ENCODE data around the gene CRAMP1. TPM values are rescaled to one million over a fixed set of nuclear protein-coding genes. Genes with fewer than 3 reads are reported as not detected.

The CRAMP1 gene
- total and polyA plus RNA-seq, 3 experiments from 2014 or later: 3.0 to 24.3 (median 22.1) TPM

DNA sequence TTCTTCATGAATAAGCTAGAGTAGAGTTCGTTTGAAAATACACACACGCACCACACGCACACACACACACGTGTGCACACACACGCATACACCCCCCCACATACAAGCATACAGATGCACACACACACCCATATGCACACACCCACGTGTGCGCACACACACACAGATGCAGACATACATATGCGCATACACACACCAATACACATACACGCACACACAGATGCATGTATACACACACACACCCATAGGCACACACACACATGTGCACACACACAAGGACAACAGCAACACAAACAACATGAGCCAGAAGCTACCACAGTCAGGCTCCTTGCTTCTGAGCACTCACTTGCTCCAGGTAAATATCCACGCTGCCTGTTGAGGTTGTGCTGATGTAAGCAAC, 5.4 kb upstream of the CRAMP1 start:
- peaks cover 4 to 14% (median 8%) of the 10 kb centered on the region in 3 donors for H3K4me1 Mint-ChIP-seq
- peaks cover 0 to under 1% of the 10 kb centered on the region in 2 donors for H3K27me3 Mint-ChIP-seq
- Histone ChIP-seq H3K36me3 (ENCODE audit: insufficient read depth, low read length) (no peaks in the 10 kb centered on the region), H3K27me3 (ENCODE audit: insufficient read depth, low read length, poor library complexity, severe bottlenecking) (no peaks in the 10 kb centered on the region), H3K9me3 (ENCODE audit: low read length) (no peaks in the 10 kb centered on the region), H3K4me3 (ENCODE audit: low read length) (no peak overlapping the region), H3K27ac (ENCODE audit: low read depth, low read length) (no peak overlapping the region), H3K4me1 (ENCODE audit: insufficient read depth, low read length) (peaks cover 11% of the 10 kb centered on the region)
- peaks cover 1 to 5% (median 1%) of the 10 kb centered on the region in 5 donors for H3K9me3 Mint-ChIP-seq
- CTCF ChIA-PET: no interaction called here
- no peak overlapping the region for H3K4me3 Mint-ChIP-seq
- H3K36me3 Mint-ChIP-seq: peaks cover 0 to 3% (median 1%) of the 10 kb centered on the region in 3 donors
- DNase-seq: no peak
- peak overlapping the region in 2 of 8 donors; percentile 19 to 44 for H3K27ac Mint-ChIP-seq
- POLR2A ChIA-PET: no interaction called here

DNA sequence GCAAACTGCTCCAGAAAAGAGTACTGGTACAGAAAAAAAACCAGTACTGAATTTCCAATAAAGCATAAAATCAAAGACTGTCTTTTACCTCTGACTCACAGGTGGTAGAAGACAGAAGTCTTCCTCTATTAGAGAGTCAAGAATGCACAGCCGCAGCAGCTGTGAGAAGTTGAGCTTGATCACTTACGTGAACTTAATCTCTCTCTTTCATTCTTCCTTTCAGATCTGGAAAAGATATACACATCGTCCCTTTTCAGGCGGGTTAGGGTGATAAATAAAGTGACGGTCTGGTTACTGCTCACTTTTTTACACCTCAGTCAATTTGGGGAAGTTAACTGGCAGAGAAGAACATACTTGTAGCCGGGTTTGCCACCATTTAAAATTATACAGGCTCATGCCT, 4.2 kb upstream of the CRAMP1 start:
- DNase-seq: no peak
- no peaks in the 10 kb centered on the region for H3K27me3 ChIP-seq (ENCODE audit: insufficient read depth, low read length, poor library complexity, severe bottlenecking)
- H3K36me3 Mint-ChIP-seq: peaks cover 0 to 4% (median 3%) of the 10 kb centered on the region in 3 donors
- H3K27ac ChIP-seq (ENCODE audit: low read depth, low read length): no peak overlapping the region
- peak overlapping the region in 1 of 7 donors; percentile 60 for H3K4me3 Mint-ChIP-seq
- H3K27ac Mint-ChIP-seq: peak overlapping the region in 1 of 8 donors; percentile 47
- H3K9me3 ChIP-seq (ENCODE audit: low read length): no peaks in the 10 kb centered on the region
- peaks cover 15% of the 10 kb centered on the region for H3K4me1 ChIP-seq (ENCODE audit: insufficient read depth, low read length)
- ChIA-PET POLR2A (no interaction called here), CTCF (no interaction called here)
- H3K4me3 ChIP-seq (ENCODE audit: low read length): no peak overlapping the region
- H3K27me3 Mint-ChIP-seq: peaks cover 0 to 4% of the 10 kb centered on the region in 2 donors
- peaks cover 10 to 19% (median 14%) of the 10 kb centered on the region in 3 donors for H3K4me1 Mint-ChIP-seq
- no peaks in the 10 kb centered on the region for H3K36me3 ChIP-seq (ENCODE audit: insufficient read depth, low read length)
- peaks cover 3 to 7% (median 4%) of the 10 kb centered on the region in 5 donors for H3K9me3 Mint-ChIP-seq

DNA sequence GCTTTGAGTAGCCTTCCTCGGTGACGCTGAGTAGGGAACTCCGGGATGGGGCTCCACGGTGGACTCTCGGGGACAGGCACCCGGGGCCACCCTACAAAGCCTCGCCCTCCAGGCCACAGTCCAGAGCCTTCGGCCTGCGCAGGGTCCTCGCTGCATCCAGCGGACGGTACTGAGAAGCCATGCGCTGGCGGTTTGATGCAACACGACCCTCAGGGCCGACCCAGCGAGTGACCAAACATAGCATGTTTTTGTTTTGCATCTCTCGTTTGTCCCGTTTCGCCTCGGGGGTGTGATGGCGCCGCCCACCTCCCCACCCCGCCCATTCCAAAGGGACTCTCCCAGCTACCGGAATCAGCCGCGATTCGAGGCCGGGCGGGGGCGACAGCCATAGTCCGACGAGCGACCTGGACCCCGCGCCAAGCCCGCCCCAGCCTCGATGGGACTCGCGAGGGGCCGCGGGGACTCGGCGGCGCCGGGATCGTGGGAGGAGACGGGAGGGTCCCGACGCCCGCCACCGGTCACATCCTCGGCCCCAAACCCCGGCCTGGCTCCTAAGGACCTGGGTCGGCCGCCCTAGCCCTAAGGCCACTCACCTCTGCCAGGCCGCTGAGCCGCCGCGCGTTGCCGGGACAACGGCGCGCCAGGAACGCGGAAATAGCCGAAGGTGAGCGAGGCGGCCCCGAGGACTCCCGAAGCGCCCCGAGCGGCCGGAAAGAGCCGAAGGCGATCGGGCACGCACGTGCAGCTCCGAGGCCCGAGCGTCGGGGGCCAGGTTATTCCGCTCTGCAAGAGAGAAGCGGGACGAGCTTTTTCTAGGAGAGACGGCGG, 1.9 kb upstream of the CRAMP1 start:
- CTCF ChIA-PET: interaction anchor here (2.2 kb wide), 1 partner anchor 95 kb away, joined by 8 read pairs; the partner anchor contains the start of gene MAPK8IP3
- Mint-ChIP-seq H3K27me3 (peaks cover 10 to 15% of the 10 kb centered on the region in 2 donors), H3K27ac (peak overlapping the region in 6 of 8 donors; percentile 17 to 99 (median 84)), H3K36me3 (peaks cover 4 to 7% (median 6%) of the 10 kb centered on the region in 3 donors), H3K9me3 (peaks cover 3 to 7% (median 4%) of the 10 kb centered on the region in 5 donors), H3K4me1 (peaks cover 21 to 34% (median 26%) of the 10 kb centered on the region in 3 donors), H3K4me3 (peak overlapping the region; percentile 68 to 85 (median 81))
- H3K4me3 ChIP-seq (ENCODE audit: low read length): peak overlapping the region; percentile 50
- H3K27ac ChIP-seq (ENCODE audit: low read depth, low read length): peak overlapping the region; percentile 54
- peaks cover 5% of the 10 kb centered on the region for H3K27me3 ChIP-seq (ENCODE audit: insufficient read depth, low read length, poor library complexity, severe bottlenecking)
- peaks cover 29% of the 10 kb centered on the region for H3K4me1 ChIP-seq (ENCODE audit: insufficient read depth, low read length)
- peak; percentile 84 to 93 (median 89) for DNase-seq
- POLR2A ChIA-PET: interaction anchor here (1.0 to 1.2 kb wide), 3 partner anchors 68 to 189 kb away, joined by 5 to 13 read pairs (median 5); partner anchors contain the start of genes JPT2 and MAPK8IP3
- H3K36me3 ChIP-seq (ENCODE audit: insufficient read depth, low read length): no peaks in the 10 kb centered on the region
- H3K9me3 ChIP-seq (ENCODE audit: low read length): no peaks in the 10 kb centered on the region

DNA sequence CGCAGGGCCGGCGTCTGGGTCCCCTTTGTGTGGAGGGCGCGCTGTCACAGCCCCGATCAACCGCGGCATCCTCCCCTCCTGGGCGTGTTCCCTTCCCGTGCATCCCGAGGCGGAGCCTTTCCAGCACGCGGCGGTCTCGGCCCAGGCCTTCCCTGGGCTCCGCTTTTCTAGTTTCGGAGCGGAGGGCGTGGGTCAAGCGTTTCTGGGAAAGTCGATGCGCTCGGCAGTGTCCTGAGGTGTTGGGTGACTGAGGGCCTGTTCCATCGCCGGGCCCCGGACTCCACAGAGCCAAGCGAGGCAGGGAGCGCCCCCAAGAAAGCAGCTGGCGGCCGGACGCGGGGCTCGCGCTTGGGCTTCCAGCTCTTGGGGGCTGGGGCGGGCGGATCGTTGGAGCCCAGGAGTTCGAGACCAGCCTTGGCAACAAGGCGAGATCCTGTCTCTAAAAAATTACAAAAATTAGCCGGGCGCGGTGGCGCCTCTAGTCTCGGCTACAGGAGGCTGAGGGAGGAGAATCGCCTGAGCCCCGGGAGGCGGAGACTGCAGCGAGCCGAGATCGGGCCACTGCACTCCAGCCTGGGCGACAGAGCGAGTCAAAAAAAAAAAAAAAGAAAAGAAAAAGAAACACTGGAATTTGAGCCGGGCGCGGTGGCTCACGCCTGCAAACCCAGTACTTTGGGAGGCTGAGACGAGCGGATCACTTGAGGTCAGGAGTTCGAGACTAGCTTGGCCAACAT, 1.1 kb upstream of the CRAMP1 start:
- H3K36me3 ChIP-seq (ENCODE audit: insufficient read depth, low read length): peaks cover 1% of the 10 kb centered on the region
- Mint-ChIP-seq H3K27ac (peak overlapping the region; percentile 73 to 99 (median 96)), H3K9me3 (peaks cover 3 to 7% (median 4%) of the 10 kb centered on the region in 5 donors), H3K4me1 (peaks cover 26 to 40% (median 32%) of the 10 kb centered on the region in 3 donors), H3K36me3 (peaks cover 10 to 14% (median 11%) of the 10 kb centered on the region in 3 donors), H3K27me3 (peaks cover 15 to 17% of the 10 kb centered on the region in 2 donors), H3K4me3 (peak overlapping the region; percentile 75 to 93 (median 85))
- peaks cover 32% of the 10 kb centered on the region for H3K4me1 ChIP-seq (ENCODE audit: insufficient read depth, low read length)
- peaks cover 6% of the 10 kb centered on the region for H3K27me3 ChIP-seq (ENCODE audit: insufficient read depth, low read length, poor library complexity, severe bottlenecking)
- no peaks in the 10 kb centered on the region for H3K9me3 ChIP-seq (ENCODE audit: low read length)
- POLR2A ChIA-PET: interaction anchor here (1.0 to 1.2 kb wide), 4 partner anchors 67 to 544 kb away, joined by 3 to 13 read pairs (median 5); partner anchors contain the start of genes JPT2 and MAPK8IP3
- no peak overlapping the region for H3K4me3 ChIP-seq (ENCODE audit: low read length)
- peak overlapping the region; percentile 54 for H3K27ac ChIP-seq (ENCODE audit: low read depth, low read length)
- CTCF ChIA-PET: interaction anchor here (2.2 kb wide), 1 partner anchor 95 kb away, joined by 8 read pairs; the partner anchor contains the start of gene MAPK8IP3
- DNase-seq: peak in 2 of 5 donors; percentile 6 to 10

DNA sequence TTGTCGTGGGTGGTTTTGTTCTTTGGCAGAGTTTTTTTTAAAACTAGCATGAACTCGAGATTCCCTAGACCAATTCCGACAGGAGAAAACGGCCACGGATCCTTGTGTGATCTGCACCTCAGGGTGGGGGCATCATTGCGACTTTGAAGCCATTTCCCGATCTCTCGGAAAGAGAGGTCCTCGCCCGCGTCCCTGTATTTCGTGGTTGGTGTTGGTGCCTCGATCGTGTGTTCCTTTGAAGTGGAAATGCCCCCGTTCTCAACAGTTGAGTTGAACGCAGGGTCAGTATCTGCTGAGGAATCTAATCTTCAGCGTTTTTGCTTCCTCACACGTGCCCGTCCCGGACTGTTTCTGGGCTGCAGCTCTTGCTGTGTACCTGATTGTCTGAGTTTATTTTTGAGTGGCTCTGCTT, 1.1 kb downstream of the CRAMP1 start:
- Histone ChIP-seq H3K4me1 (ENCODE audit: insufficient read depth, low read length) (peaks cover 32% of the 10 kb centered on the region), H3K4me3 (ENCODE audit: low read length) (peak overlapping the region; percentile 67), H3K9me3 (ENCODE audit: low read length) (no peaks in the 10 kb centered on the region), H3K36me3 (ENCODE audit: insufficient read depth, low read length) (peaks cover 6% of the 10 kb centered on the region), H3K27ac (ENCODE audit: low read depth, low read length) (peak overlapping the region; percentile 51), H3K27me3 (ENCODE audit: insufficient read depth, low read length, poor library complexity, severe bottlenecking) (peaks cover 6% of the 10 kb centered on the region)
- peak overlapping the region; percentile 87 to 92 (median 88) for H3K4me3 Mint-ChIP-seq
- peaks cover 26 to 44% (median 37%) of the 10 kb centered on the region in 3 donors for H3K4me1 Mint-ChIP-seq
- peaks cover 3 to 7% (median 4%) of the 10 kb centered on the region in 5 donors for H3K9me3 Mint-ChIP-seq
- H3K27ac Mint-ChIP-seq: peak overlapping the region; percentile 14 to 95 (median 79)
- H3K27me3 Mint-ChIP-seq: peaks cover 15 to 17% of the 10 kb centered on the region in 2 donors
- peak in 1 of 5 donors; percentile 21 for DNase-seq
- CTCF ChIA-PET: no interaction called here
- peaks cover 8 to 30% (median 14%) of the 10 kb centered on the region in 3 donors for H3K36me3 Mint-ChIP-seq
- POLR2A ChIA-PET: no interaction called here

DNA sequence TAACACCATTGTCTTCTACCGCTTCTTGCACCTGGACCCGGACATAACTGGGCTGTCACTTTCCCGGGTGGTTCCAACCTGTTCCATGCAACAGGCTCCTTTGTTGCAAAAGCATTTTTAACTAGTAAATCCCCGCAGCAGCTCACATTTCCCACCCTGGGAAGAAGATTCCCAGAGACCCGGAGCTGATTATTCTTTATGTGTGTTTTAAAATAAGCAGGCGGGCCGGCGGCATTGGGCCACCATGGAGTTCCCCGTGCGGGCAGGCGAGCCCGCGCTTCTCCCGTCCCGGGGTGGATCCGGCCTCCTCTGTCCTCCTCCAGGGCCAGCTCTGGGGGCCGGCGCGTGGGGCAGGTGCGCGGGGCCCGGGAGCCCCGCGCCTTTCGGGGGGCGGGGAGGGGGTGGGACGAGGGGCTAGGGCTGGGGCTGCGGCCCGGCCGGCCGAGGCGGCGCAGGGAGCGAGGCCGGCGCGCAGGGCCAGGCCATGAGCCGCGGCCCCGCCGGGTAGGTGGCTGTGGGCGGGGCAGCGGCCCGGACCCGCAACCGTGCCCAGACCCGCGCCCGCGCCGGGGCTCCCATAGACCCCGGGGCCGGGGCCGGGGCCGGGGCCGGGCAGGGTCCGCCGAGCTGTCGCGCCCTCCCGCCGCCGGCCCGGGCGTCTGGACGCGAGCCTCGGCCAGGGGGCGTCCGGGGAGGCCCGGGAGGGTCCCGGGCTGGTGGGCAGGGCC, 1.7 kb downstream of the CRAMP1 start:
- DNase-seq: peak in 2 of 5 donors; percentile 6 to 9
- Histone ChIP-seq H3K27me3 (ENCODE audit: insufficient read depth, low read length, poor library complexity, severe bottlenecking) (peaks cover 6% of the 10 kb centered on the region), H3K36me3 (ENCODE audit: insufficient read depth, low read length) (peaks cover 10% of the 10 kb centered on the region), H3K27ac (ENCODE audit: low read depth, low read length) (no peak overlapping the region), H3K9me3 (ENCODE audit: low read length) (no peaks in the 10 kb centered on the region), H3K4me3 (ENCODE audit: low read length) (peak overlapping the region; percentile 67), H3K4me1 (ENCODE audit: insufficient read depth, low read length) (peaks cover 32% of the 10 kb centered on the region)
- Mint-ChIP-seq H3K9me3 (peaks cover 3 to 7% (median 4%) of the 10 kb centered on the region in 5 donors), H3K4me1 (peaks cover 26 to 47% (median 40%) of the 10 kb centered on the region in 3 donors), H3K27ac (peak overlapping the region in 5 of 8 donors; percentile 56 to 95 (median 81)), H3K4me3 (peak overlapping the region; percentile 87 to 92 (median 88)), H3K27me3 (peaks cover 15 to 17% of the 10 kb centered on the region in 2 donors), H3K36me3 (peaks cover 8 to 34% (median 18%) of the 10 kb centered on the region in 3 donors)
- CTCF ChIA-PET: no interaction called here
- POLR2A ChIA-PET: interaction anchor here (0.6 kb wide), 1 partner anchor 98 kb away, joined by 6 read pairs; no protein-coding TSS in a partner anchor

All from CD8-positive, alpha-beta memory T cell (primary cell).